ENCODE results near the gene PDZD2. TPM values are rescaled to one million over a fixed set of nuclear protein-coding genes. Genes with fewer than 3 reads are reported as not detected.

Gene PDZD2
- total and polyA plus RNA-seq, 2 experiments from 2014 or later = 8.3 to 16.9 TPM

- peaks cover 5% of the 10 kb centered on the region; the same call in 1 of the 3 replicates for H3K4me1 Mint-ChIP-seq
- ATAC-seq = no peak
- H3K4me2 ChIP-seq = no peak overlapping the region
These were observed 404.2 kb downstream of the PDZD2 start for GRCh38 chr5:32043105-32043504.

DNA sequence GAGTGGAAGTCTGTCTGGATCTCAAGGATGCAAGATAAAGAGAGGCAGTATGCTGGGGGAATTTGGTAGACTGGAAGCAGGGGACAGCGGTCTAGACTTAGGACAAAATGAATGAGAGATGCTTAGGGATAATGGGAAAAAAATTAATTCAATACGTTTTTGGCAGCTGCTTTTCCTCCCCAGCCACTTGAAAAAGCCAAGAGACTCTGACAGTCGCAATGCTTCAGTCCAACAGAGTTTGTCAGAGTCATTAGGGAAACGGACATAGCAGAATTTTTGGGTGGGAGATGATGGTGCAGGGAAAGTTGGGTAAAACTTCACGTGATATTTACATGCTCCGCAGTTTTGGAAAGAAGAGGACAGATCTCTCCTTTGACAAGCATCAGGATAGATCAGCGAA is 405.5 kb downstream of the PDZD2 start:
- ATAC-seq (no peak), DNase-seq (ENCODE audit: low spot score) (no peak)
- no peak overlapping the region for H3K4me2 ChIP-seq
- peaks cover 5% of the 10 kb centered on the region; the same call in 1 of the 3 replicates for H3K4me1 Mint-ChIP-seq
- H3K27ac Mint-ChIP-seq = no peak overlapping the region
- peaks cover 4% of the 10 kb centered on the region; the same call in 1 of the 2 replicates for H3K36me3 ChIP-seq (ENCODE audit: insufficient read depth)
- peaks cover 2% of the 10 kb centered on the region for H3K27me3 Mint-ChIP-seq (ENCODE audit: insufficient read depth, low read depth, poor library complexity)
- no peak overlapping the region for H3K4me3 Mint-ChIP-seq
- H3K4me3 ChIP-seq = no peak overlapping the region
- no peak overlapping the region for H2AFZ ChIP-seq
- H3K4me1 ChIP-seq (ENCODE audit: insufficient read depth) = no peaks in the 10 kb centered on the region
- no peaks in the 10 kb centered on the region for H3K79me2 ChIP-seq (replicated peaks; ENCODE audit: insufficient read depth)
- no peaks in the 10 kb centered on the region for H3F3A ChIP-seq (replicated peaks; ENCODE audit: low read depth)
- H3K27ac ChIP-seq (ENCODE audit: low read depth) = no peak overlapping the region
- H3K9me3 Mint-ChIP-seq = peaks cover 32% of the 10 kb centered on the region
- no peaks in the 10 kb centered on the region for H4K20me1 ChIP-seq (replicated peaks; ENCODE audit: insufficient read depth)
- no peaks in the 10 kb centered on the region for H3K27me3 ChIP-seq (ENCODE audit: insufficient read depth)
- peaks cover 31% of the 10 kb centered on the region for H3K36me3 Mint-ChIP-seq (ENCODE audit: low read depth)
- H3K9me2 ChIP-seq (ENCODE audit: insufficient read depth) = no peaks in the 10 kb centered on the region
- TF ChIP-seq ZNF462 (CRISPR knock-in tag; IDR thresholded peaks at IDR 0.05) (no peak), STAT1 (IDR thresholded peaks at IDR 0.05; ENCODE audit: unreplicated experiment) (no peak), ZNF331 (CRISPR knock-in tag; IDR thresholded peaks at IDR 0.05; ENCODE audit: low read depth) (no peak), EZH2phosphoT487 (IDR thresholded peaks at IDR 0.05; ENCODE audit: unreplicated experiment) (no peak)

More at GRCh38 chr5:32043105-32043504, 404.2 kb downstream of the PDZD2 start:
- Histone ChIP-seq H3K79me2 (replicated peaks; ENCODE audit: insufficient read depth) (no peaks in the 10 kb centered on the region), H3K4me1 (ENCODE audit: insufficient read depth) (no peaks in the 10 kb centered on the region), H3K27ac (ENCODE audit: low read depth) (no peak overlapping the region), H4K20me1 (replicated peaks; ENCODE audit: insufficient read depth) (no peaks in the 10 kb centered on the region), H3K4me3 (no peak overlapping the region), H2AFZ (no peak overlapping the region), H3K27me3 (ENCODE audit: insufficient read depth) (no peaks in the 10 kb centered on the region), H3F3A (replicated peaks; ENCODE audit: low read depth) (no peaks in the 10 kb centered on the region), H3K9me2 (ENCODE audit: insufficient read depth) (no peaks in the 10 kb centered on the region), H3K36me3 (ENCODE audit: insufficient read depth) (peaks cover 4% of the 10 kb centered on the region; the same call in 1 of the 2 replicates)
- DNase-seq (ENCODE audit: low spot score) = no peak
- TF ChIP-seq, protein P1, sequence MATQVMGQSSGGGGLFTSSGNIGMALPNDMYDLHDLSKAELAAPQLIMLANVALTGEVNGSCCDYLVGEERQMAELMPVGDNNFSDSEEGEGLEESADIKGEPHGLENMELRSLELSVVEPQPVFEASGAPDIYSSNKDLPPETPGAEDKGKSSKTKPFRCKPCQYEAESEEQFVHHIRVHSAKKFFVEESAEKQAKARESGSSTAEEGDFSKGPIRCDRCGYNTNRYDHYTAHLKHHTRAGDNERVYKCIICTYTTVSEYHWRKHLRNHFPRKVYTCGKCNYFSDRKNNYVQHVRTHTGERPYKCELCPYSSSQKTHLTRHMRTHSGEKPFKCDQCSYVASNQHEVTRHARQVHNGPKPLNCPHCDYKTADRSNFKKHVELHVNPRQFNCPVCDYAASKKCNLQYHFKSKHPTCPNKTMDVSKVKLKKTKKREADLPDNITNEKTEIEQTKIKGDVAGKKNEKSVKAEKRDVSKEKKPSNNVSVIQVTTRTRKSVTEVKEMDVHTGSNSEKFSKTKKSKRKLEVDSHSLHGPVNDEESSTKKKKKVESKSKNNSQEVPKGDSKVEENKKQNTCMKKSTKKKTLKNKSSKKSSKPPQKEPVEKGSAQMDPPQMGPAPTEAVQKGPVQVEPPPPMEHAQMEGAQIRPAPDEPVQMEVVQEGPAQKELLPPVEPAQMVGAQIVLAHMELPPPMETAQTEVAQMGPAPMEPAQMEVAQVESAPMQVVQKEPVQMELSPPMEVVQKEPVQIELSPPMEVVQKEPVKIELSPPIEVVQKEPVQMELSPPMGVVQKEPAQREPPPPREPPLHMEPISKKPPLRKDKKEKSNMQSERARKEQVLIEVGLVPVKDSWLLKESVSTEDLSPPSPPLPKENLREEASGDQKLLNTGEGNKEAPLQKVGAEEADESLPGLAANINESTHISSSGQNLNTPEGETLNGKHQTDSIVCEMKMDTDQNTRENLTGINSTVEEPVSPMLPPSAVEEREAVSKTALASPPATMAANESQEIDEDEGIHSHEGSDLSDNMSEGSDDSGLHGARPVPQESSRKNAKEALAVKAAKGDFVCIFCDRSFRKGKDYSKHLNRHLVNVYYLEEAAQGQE (IDR thresholded peaks at IDR 0.05; ENCODE audit: unreplicated experiment) = no peak
- no peak for TF ChIP-seq STAT1 (IDR thresholded peaks at IDR 0.05; ENCODE audit: unreplicated experiment)
- TF ChIP-seq, protein P2, sequence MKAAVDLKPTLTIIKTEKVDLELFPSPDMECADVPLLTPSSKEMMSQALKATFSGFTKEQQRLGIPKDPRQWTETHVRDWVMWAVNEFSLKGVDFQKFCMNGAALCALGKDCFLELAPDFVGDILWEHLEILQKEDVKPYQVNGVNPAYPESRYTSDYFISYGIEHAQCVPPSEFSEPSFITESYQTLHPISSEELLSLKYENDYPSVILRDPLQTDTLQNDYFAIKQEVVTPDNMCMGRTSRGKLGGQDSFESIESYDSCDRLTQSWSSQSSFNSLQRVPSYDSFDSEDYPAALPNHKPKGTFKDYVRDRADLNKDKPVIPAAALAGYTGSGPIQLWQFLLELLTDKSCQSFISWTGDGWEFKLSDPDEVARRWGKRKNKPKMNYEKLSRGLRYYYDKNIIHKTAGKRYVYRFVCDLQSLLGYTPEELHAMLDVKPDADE (IDR thresholded peaks at IDR 0.05) = no peak
- peaks cover 42% of the 10 kb centered on the region for H3K36me3 Mint-ChIP-seq (ENCODE audit: low read depth)
- no peak overlapping the region for H3K4me3 Mint-ChIP-seq
- no peak overlapping the region for H3K27ac Mint-ChIP-seq
- H3K9me3 Mint-ChIP-seq = peaks cover 42% of the 10 kb centered on the region
- H3K27me3 Mint-ChIP-seq (ENCODE audit: insufficient read depth, low read depth, poor library complexity) = peaks cover 2% of the 10 kb centered on the region

Data from GM23338 (cell line).